HEK293 (cell line): ENCODE measurements around the gene VAV2.

Source experiments
- CTCF ChIA-PET: fragments of 350-600 bp; formaldehyde crosslinking; extraction: SDS; loops from one replicate; lab custom pipeline; 2021; ENCODE audit warnings: antibody characterized with exemption; lab: Yijun Ruan, JAX
- POLR2A ChIA-PET: fragments of 300-600 bp; formaldehyde crosslinking; extraction: SDS; loops from one replicate; lab custom pipeline; 2020; ENCODE audit warnings: antibody characterized with exemption, inconsistent platforms; lab: Yijun Ruan, JAX
- H3K27ac ChIP-seq: fragments of 200-500 bp; sonication (Bioruptor generic); 2 replicates; pipeline ENCODE4 v1.5.1; 2014; ENCODE audit warnings: low read depth, low read length, control low read depth, inconsistent platforms; ENCODE audit errors: extremely low read depth
- H3K36me3 ChIP-seq, 2 experiments: fragments of 200-500 bp in 1 of 2; sonication (Bioruptor generic) in 1 of 2; 1 replicate in 1 of 2; 2 replicates in 1 of 2; pipeline ENCODE4 v1.5.1; 2014 to 2017; ENCODE audit warnings: inconsistent platforms in 2 of 2, low read length in 2 of 2; ENCODE audit not compliant: control insufficient read depth in 2 of 2, insufficient read depth in 1 of 2
- H3K4me1 ChIP-seq: fragments of 200-500 bp; sonication (Bioruptor generic); 2 replicates; pipeline ENCODE4 v1.5.1; 2014; ENCODE audit warnings: mild to moderate bottlenecking, low read length, inconsistent platforms; ENCODE audit not compliant: control insufficient read depth, insufficient read depth
- H3K4me3 ChIP-seq: 2 replicates; pipeline ENCODE4 v1.5.1; 2011; ENCODE audit warnings: low read depth, mild to moderate bottlenecking, control low read depth, low read length, moderate library complexity
- H3K9me3 ChIP-seq: fragments of 200-500 bp; sonication (Bioruptor generic); 2 replicates; pipeline ENCODE4 v1.5.1; 2014; ENCODE audit warnings: low read depth, low read length, inconsistent platforms; ENCODE audit not compliant: control insufficient read depth, insufficient read depth
- BCL11A ChIP-seq: fragments of 450-650 bp; formaldehyde crosslinking; IDR thresholded peaks from 2 replicates; pipeline ENCODE4 v1.5.1; 2016; ENCODE audit warnings: low read depth, missing biosample characterization, missing genetic modification characterization
- FEZF1 ChIP-seq: fragments of 450-650 bp; formaldehyde crosslinking; IDR thresholded peaks from 2 replicates; pipeline ENCODE4 v1.5.1; 2016; ENCODE audit warnings: missing biosample characterization, missing genetic modification characterization
- KLF10 ChIP-seq: fragments of 450-650 bp; IDR thresholded peaks from 2 replicates; pipeline ENCODE4 v1.5.1; 2018; ENCODE audit warnings: missing biosample characterization, mild to moderate bottlenecking, missing genetic modification characterization
- SALL2 ChIP-seq: fragments of 450-650 bp; formaldehyde crosslinking; IDR thresholded peaks from 2 replicates; pipeline ENCODE4 v1.5.0; 2017; ENCODE audit warnings: missing biosample characterization, mild to moderate bottlenecking, missing genetic modification characterization, borderline replicate concordance
- ZBTB48 ChIP-seq: fragments of 450-650 bp; formaldehyde crosslinking; IDR thresholded peaks from 2 replicates; pipeline ENCODE4 v1.5.1; 2016; ENCODE audit warnings: missing biosample characterization, missing genetic modification characterization
- ZBTB8A ChIP-seq: fragments of 450-650 bp; formaldehyde crosslinking; IDR thresholded peaks from 2 replicates; pipeline ENCODE4 v1.5.1; 2016; ENCODE audit warnings: missing biosample characterization, missing genetic modification characterization
- ZNF2 ChIP-seq: fragments of 450-650 bp; formaldehyde crosslinking; IDR thresholded peaks from 2 replicates; pipeline ENCODE4 v1.5.1; 2016; ENCODE audit warnings: missing biosample characterization, missing genetic modification characterization
- ZNF48 ChIP-seq: fragments of 450-650 bp; formaldehyde crosslinking; IDR thresholded peaks from 2 replicates; pipeline ENCODE4 v1.5.1; 2016; ENCODE audit warnings: missing biosample characterization, missing genetic modification characterization
- ZNF501 ChIP-seq: fragments of 450-650 bp; formaldehyde crosslinking; IDR thresholded peaks from 2 replicates; pipeline ENCODE4 v1.5.1; 2016; ENCODE audit warnings: missing biosample characterization, missing genetic modification characterization
- ZNF623 ChIP-seq: fragments of 450-650 bp; formaldehyde crosslinking; IDR thresholded peaks from 2 replicates; pipeline ENCODE4 v1.5.1; 2016; ENCODE audit warnings: missing biosample characterization, missing genetic modification characterization
- ZNF76 ChIP-seq: fragments of 450-650 bp; formaldehyde crosslinking; IDR thresholded peaks from 2 replicates; pipeline ENCODE4; 2016; ENCODE audit warnings: low read depth, missing biosample characterization, missing genetic modification characterization, borderline replicate concordance
- TF ChIP-seq, protein P1 (sequence below): fragments of 450-650 bp; formaldehyde crosslinking; IDR thresholded peaks from 2 replicates; pipeline ENCODE4 v1.5.1; 2016; ENCODE audit warnings: missing biosample characterization, missing genetic modification characterization
- TF ChIP-seq, protein P2 (sequence below): fragments of 450-650 bp; formaldehyde crosslinking; IDR thresholded peaks from 2 replicates; pipeline ENCODE4 v1.5.1; 2017; ENCODE audit warnings: missing biosample characterization, missing genetic modification characterization
- TF ChIP-seq, protein P3 (sequence below): fragments of 450-650 bp; formaldehyde crosslinking; IDR thresholded peaks from 2 replicates; pipeline ENCODE4 v1.5.1; 2016; ENCODE audit warnings: missing biosample characterization, missing genetic modification characterization
- TF ChIP-seq, protein P4 (sequence below): fragments of 450-650 bp; formaldehyde crosslinking; IDR thresholded peaks from 2 replicates; pipeline ENCODE4 v1.5.1; 2016; ENCODE audit warnings: missing biosample characterization, missing genetic modification characterization
- TF ChIP-seq, protein P5 (sequence below): fragments of 450-650 bp; formaldehyde crosslinking; IDR thresholded peaks from 2 replicates; pipeline ENCODE4 v1.5.1; 2016; ENCODE audit warnings: missing biosample characterization, missing genetic modification characterization
- TF ChIP-seq, protein P6 (sequence below): fragments of 450-650 bp; formaldehyde crosslinking; IDR thresholded peaks from 2 replicates; pipeline ENCODE4 v1.5.1; 2017; ENCODE audit warnings: missing biosample characterization, missing genetic modification characterization

Gene VAV2

DNA sequence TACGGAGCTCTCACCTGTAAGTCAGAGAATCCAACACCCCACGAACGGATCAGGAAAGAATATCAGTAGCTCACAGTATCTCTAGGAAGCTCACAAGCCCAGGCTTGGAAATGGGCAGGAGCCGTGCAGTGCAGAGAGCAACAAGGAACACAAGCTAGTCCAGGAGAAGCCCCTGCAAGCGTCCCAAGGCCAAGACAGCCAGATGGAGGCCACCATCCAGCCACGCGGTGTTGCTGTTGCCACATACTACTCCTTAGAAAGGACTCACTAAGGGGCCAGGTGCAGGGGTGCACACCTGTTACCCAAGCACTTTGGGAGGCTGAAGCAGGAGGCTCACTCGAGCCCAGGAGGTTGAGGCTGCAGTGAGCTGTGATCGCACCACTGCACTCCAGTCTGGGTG lies 15.4 kb upstream of the VAV2 start:
- H3K36me3 ChIP-seq: no peaks in the 10 kb centered on the region
- ChIA-PET POLR2A (interaction anchor here (1.4 kb wide), 1 partner anchor 15 kb away, joined by 3 read pairs; no protein-coding TSS in a partner anchor), CTCF (interaction anchor here (1.0 to 1.4 kb wide), 2 partner anchors 13 to 264 kb away, joined by 3 to 5 read pairs; no protein-coding TSS in a partner anchor)
- H3K9me3 ChIP-seq: no peaks in the 10 kb centered on the region
- TF ChIP-seq, protein P1, sequence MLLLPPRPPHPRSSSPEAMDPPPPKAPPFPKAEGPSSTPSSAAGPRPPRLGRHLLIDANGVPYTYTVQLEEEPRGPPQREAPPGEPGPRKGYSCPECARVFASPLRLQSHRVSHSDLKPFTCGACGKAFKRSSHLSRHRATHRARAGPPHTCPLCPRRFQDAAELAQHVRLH (tag by site-specific recombination): no peak
- TF ChIP-seq, protein P2, sequence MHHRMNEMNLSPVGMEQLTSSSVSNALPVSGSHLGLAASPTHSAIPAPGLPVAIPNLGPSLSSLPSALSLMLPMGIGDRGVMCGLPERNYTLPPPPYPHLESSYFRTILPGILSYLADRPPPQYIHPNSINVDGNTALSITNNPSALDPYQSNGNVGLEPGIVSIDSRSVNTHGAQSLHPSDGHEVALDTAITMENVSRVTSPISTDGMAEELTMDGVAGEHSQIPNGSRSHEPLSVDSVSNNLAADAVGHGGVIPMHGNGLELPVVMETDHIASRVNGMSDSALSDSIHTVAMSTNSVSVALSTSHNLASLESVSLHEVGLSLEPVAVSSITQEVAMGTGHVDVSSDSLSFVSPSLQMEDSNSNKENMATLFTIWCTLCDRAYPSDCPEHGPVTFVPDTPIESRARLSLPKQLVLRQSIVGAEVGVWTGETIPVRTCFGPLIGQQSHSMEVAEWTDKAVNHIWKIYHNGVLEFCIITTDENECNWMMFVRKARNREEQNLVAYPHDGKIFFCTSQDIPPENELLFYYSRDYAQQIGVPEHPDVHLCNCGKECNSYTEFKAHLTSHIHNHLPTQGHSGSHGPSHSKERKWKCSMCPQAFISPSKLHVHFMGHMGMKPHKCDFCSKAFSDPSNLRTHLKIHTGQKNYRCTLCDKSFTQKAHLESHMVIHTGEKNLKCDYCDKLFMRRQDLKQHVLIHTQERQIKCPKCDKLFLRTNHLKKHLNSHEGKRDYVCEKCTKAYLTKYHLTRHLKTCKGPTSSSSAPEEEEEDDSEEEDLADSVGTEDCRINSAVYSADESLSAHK (tag by site-specific recombination): no peak
- TF ChIP-seq, protein P3, sequence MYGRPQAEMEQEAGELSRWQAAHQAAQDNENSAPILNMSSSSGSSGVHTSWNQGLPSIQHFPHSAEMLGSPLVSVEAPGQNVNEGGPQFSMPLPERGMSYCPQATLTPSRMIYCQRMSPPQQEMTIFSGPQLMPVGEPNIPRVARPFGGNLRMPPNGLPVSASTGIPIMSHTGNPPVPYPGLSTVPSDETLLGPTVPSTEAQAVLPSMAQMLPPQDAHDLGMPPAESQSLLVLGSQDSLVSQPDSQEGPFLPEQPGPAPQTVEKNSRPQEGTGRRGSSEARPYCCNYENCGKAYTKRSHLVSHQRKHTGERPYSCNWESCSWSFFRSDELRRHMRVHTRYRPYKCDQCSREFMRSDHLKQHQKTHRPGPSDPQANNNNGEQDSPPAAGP (tag by site-specific recombination): no peak
- TF ChIP-seq ZNF623 (tag by site-specific recombination): no peak
- no peak for TF ChIP-seq ZNF501 (tag by site-specific recombination)
- TF ChIP-seq ZBTB48 (tag by site-specific recombination): no peak
- TF ChIP-seq BCL11A (tag by site-specific recombination): no peak
- TF ChIP-seq ZNF2 (tag by site-specific recombination): no peak
- no peak for TF ChIP-seq KLF10 (tag by site-specific recombination)
- TF ChIP-seq ZBTB8A (tag by site-specific recombination): no peak
- TF ChIP-seq FEZF1 (tag by site-specific recombination): no peak
- TF ChIP-seq ZNF48 (tag by site-specific recombination): no peak
- TF ChIP-seq, protein P4, sequence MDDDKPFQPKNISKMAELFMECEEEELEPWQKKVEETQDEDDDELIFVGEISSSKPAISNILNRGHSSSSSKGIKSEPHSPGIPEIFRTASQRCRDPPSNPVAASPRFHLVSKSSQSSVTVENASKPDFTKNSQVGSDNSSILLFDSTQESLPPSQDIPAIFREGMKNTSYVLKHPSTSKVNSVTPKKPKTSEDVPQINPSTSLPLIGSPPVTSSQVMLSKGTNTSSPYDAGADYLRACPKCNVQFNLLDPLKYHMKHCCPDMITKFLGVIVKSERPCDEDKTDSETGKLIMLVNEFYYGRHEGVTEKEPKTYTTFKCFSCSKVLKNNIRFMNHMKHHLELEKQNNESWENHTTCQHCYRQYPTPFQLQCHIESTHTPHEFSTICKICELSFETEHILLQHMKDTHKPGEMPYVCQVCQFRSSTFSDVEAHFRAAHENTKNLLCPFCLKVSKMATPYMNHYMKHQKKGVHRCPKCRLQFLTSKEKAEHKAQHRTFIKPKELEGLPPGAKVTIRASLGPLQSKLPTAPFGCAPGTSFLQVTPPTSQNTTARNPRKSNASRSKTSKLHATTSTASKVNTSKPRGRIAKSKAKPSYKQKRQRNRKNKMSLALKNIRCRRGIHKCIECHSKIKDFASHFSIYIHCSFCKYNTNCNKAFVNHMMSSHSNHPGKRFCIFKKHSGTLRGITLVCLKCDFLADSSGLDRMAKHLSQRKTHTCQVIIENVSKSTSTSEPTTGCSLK: no peak
- TF ChIP-seq, protein P5, sequence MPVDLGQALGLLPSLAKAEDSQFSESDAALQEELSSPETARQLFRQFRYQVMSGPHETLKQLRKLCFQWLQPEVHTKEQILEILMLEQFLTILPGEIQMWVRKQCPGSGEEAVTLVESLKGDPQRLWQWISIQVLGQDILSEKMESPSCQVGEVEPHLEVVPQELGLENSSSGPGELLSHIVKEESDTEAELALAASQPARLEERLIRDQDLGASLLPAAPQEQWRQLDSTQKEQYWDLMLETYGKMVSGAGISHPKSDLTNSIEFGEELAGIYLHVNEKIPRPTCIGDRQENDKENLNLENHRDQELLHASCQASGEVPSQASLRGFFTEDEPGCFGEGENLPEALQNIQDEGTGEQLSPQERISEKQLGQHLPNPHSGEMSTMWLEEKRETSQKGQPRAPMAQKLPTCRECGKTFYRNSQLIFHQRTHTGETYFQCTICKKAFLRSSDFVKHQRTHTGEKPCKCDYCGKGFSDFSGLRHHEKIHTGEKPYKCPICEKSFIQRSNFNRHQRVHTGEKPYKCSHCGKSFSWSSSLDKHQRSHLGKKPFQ (tag by site-specific recombination): no peak
- no peak for TF ChIP-seq SALL2 (tag by site-specific recombination)
- no peak overlapping the region for H3K27ac ChIP-seq
- H3K4me1 ChIP-seq: no peaks in the 10 kb centered on the region
- no peak overlapping the region for H3K4me3 ChIP-seq

DNA sequence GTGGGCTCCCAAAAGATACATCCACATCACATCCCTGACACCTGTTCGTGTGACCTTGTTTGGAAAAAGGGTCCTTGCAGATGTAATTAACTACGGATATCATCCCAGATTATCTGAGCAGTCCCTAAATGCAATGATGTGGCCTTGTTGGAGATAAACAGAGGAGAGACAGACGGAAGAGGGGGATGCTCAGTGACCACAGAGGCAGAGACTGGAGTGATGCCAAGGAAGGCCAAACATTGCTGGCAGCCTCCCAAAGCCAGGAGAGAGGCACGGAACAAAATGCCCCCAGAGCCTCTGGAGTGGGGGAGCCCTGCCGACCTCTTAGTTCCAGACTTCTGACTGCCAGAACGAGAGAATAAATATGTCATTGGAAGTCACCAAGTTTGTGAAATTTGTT lies 15.0 kb upstream of the VAV2 start:
- H3K9me3 ChIP-seq: no peaks in the 10 kb centered on the region
- POLR2A ChIA-PET: interaction anchor here (0.9 to 1.4 kb wide), 2 partner anchors 16 to 135 kb away, joined by 3 to 6 read pairs; no protein-coding TSS in a partner anchor
- H3K36me3 ChIP-seq: no peaks in the 10 kb centered on the region
- H3K4me3 ChIP-seq: no peak overlapping the region
- no peaks in the 10 kb centered on the region for H3K4me1 ChIP-seq
- no peak overlapping the region for H3K27ac ChIP-seq
- TF ChIP-seq ZNF76: no peak
- TF ChIP-seq, protein P6, sequence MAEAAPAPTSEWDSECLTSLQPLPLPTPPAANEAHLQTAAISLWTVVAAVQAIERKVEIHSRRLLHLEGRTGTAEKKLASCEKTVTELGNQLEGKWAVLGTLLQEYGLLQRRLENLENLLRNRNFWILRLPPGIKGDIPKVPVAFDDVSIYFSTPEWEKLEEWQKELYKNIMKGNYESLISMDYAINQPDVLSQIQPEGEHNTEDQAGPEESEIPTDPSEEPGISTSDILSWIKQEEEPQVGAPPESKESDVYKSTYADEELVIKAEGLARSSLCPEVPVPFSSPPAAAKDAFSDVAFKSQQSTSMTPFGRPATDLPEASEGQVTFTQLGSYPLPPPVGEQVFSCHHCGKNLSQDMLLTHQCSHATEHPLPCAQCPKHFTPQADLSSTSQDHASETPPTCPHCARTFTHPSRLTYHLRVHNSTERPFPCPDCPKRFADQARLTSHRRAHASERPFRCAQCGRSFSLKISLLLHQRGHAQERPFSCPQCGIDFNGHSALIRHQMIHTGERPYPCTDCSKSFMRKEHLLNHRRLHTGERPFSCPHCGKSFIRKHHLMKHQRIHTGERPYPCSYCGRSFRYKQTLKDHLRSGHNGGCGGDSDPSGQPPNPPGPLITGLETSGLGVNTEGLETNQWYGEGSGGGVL (tag by site-specific recombination): peak; percentile 36; the same call in 1 of the 2 replicates
- CTCF ChIA-PET: interaction anchor here (1.4 kb wide), 1 partner anchor 12 kb away, joined by 5 read pairs; no protein-coding TSS in a partner anchor
